ENCODE measurements around the gene DIP2C.

DNA sequence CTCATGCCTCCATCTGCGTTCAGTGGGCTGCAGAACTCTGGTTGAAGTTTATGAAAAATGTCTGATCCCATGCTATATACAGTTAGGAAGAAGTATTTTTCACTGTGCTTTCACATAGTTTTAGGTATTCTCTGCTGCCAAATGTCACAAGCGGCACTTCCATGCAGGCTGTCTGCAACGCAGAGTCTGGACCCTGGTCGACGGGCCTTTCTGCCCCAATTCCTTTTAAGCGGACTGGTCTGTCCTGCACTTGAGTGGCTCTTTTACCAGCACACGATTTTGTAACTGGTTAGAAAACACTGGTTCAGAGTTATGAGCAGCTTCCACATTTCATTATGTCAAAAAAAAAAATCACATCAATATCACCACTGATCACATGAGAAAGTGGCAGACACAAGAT lies 143.0 kb downstream of the DIP2C start:
- TF ChIP-seq, protein P1, sequence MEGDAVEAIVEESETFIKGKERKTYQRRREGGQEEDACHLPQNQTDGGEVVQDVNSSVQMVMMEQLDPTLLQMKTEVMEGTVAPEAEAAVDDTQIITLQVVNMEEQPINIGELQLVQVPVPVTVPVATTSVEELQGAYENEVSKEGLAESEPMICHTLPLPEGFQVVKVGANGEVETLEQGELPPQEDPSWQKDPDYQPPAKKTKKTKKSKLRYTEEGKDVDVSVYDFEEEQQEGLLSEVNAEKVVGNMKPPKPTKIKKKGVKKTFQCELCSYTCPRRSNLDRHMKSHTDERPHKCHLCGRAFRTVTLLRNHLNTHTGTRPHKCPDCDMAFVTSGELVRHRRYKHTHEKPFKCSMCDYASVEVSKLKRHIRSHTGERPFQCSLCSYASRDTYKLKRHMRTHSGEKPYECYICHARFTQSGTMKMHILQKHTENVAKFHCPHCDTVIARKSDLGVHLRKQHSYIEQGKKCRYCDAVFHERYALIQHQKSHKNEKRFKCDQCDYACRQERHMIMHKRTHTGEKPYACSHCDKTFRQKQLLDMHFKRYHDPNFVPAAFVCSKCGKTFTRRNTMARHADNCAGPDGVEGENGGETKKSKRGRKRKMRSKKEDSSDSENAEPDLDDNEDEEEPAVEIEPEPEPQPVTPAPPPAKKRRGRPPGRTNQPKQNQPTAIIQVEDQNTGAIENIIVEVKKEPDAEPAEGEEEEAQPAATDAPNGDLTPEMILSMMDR (conservative IDR thresholded peaks at IDR 0.05; ENCODE audit: low read length): no peak
- no peak for TF ChIP-seq EZH2phosphoT487 (IDR thresholded peaks at IDR 0.05; ENCODE audit: borderline replicate concordance)

Measured in Loucy (cell line).